ENCODE results near the gene PTPRN2. TPM values are rescaled to one million over a fixed set of nuclear protein-coding genes. Genes with fewer than 3 reads are reported as not detected.

The PTPRN2 gene
- polyA plus RNA-seq, 1 of the 3 experiments (the other 2 are of a cell fraction), result 4.0 TPM

- ChIA-PET POLR2A (no interaction called here), CTCF (interaction anchor here (1.2 kb wide), 1 partner anchor 41 kb away, joined by 3 read pairs; no protein-coding TSS in a partner anchor)
- no peak overlapping the region for H2AFZ ChIP-seq (ENCODE audit: low read depth)
- no peaks in the 10 kb centered on the region for H3K27me3 ChIP-seq (ENCODE audit: insufficient read depth)
- peak overlapping the region in 1 of 2 experiments; percentile 20; a peak in 1 of 4 replicates for H3K27ac ChIP-seq (ENCODE audit: low read depth in 2 of 2, low read length in 1 of 2)
- H3K36me3 ChIP-seq (replicated peaks in 1 of 2; ENCODE audit: control insufficient read depth in 1 of 2, insufficient read depth in 2 of 2, low read length in 1 of 2), result no peaks in the 10 kb centered on the region
- peak; percentile 48; the same call in 1 of the 2 replicates for TF ChIP-seq RCOR1 (IDR thresholded peaks at IDR 0.05; ENCODE audit: low read length)
- TF ChIP-seq EP300 (IDR thresholded peaks at IDR 0.05; ENCODE audit: borderline replicate concordance in 1 of 2, low read depth in 1 of 2, low read length in 1 of 2), result peak in 1 of 2 experiments; percentile 73; a peak in 1 of 4 replicates
- TF ChIP-seq TEAD4 (IDR thresholded peaks at IDR 0.05; ENCODE audit: borderline replicate concordance, insufficient read depth), result no peak
- TF ChIP-seq TAF1 (IDR thresholded peaks at IDR 0.05; ENCODE audit: borderline replicate concordance, low read depth, low read length), result no peak
- 0 out of 2 replicates have a peak, but pooled peaks have one; percentile 9 for TF ChIP-seq RAD21 (IDR thresholded peaks at IDR 0.05; ENCODE audit: low read length)
- TF ChIP-seq GATA2 (CRISPR knock-in tag; IDR thresholded peaks at IDR 0.05), result peak; percentile 94
- 0 out of 2 replicates have a peak, but pooled peaks have one; percentile 19 for TF ChIP-seq RFX5 (IDR thresholded peaks at IDR 0.05; ENCODE audit: low read length)
- TF ChIP-seq FOXM1 (IDR thresholded peaks at IDR 0.05; ENCODE audit: low read depth), result no peak
- 0 out of 2 replicates have a peak, but pooled peaks have one; percentile 58 for TF ChIP-seq MXI1 (IDR thresholded peaks at IDR 0.05; ENCODE audit: low read depth, low read length)
- TF ChIP-seq FOXJ3 (CRISPR knock-in tag; IDR thresholded peaks at IDR 0.05), result peak; percentile 90; the same call in 1 of the 2 replicates
- peaks cover 5% of the 10 kb centered on the region; the same call in 1 of the 2 replicates for H3K9me3 ChIP-seq
- H3K79me2 ChIP-seq (ENCODE audit: insufficient read depth), result no peaks in the 10 kb centered on the region
- no peak overlapping the region for H3K9ac ChIP-seq
- WGBS (ENCODE audit: low lambda C conversion rate), result 7% methylated on average over 8 of the region's 8 CpGs
- H3K4me2 ChIP-seq, result no peak overlapping the region
- DNase-seq, result peak; percentile 84
- peaks cover 0 to 27% of the 10 kb centered on the region in 2 experiments; a peak in 1 of 4 replicates for H3K4me1 ChIP-seq (ENCODE audit: control insufficient read depth in 1 of 2, insufficient read depth in 2 of 2, low read depth in 1 of 2, low read length in 1 of 2)
- no peaks in the 10 kb centered on the region for H3F3A ChIP-seq (replicated peaks; ENCODE audit: insufficient read depth)
- no peaks in the 10 kb centered on the region for H4K20me1 ChIP-seq (ENCODE audit: insufficient read depth)
- H3K9me2 ChIP-seq, result no peaks in the 10 kb centered on the region
- no peak overlapping the region for H3K4me3 ChIP-seq (ENCODE audit: low read depth in 2 of 2, low read length in 1 of 2)
These were observed 20.4 kb downstream of the PTPRN2 start for GRCh38 chr7:158567153-158567603.

GRCh38 chr7:158564663-158565035 lies 23.0 kb downstream of the PTPRN2 start:
- peak overlapping the region in 1 of 2 experiments; percentile 14; a peak in 1 of 4 replicates for H3K27ac ChIP-seq (ENCODE audit: low read depth in 2 of 2, low read length in 1 of 2)
- 24% methylated on average over 7 of the region's 7 CpGs for WGBS (ENCODE audit: low lambda C conversion rate)

More at GRCh38 chr7:158564663-158565035, 23.0 kb downstream of the PTPRN2 start:
- Histone ChIP-seq H3K4me3 (ENCODE audit: low read depth in 2 of 2, low read length in 1 of 2) (no peak overlapping the region), H3K4me2 (no peak overlapping the region), H3K4me1 (ENCODE audit: control insufficient read depth in 1 of 2, insufficient read depth in 2 of 2, low read depth in 1 of 2, low read length in 1 of 2) (peaks cover 0 to 23% of the 10 kb centered on the region in 2 experiments; a peak in 1 of 4 replicates), H3K9me3 (peaks cover 5% of the 10 kb centered on the region; the same call in 1 of the 2 replicates), H3F3A (replicated peaks; ENCODE audit: insufficient read depth) (no peaks in the 10 kb centered on the region), H3K36me3 (replicated peaks in 1 of 2; ENCODE audit: control insufficient read depth in 1 of 2, insufficient read depth in 2 of 2, low read length in 1 of 2) (no peaks in the 10 kb centered on the region), H3K27me3 (ENCODE audit: insufficient read depth) (no peaks in the 10 kb centered on the region), H2AFZ (ENCODE audit: low read depth) (no peak overlapping the region), H4K20me1 (ENCODE audit: insufficient read depth) (no peaks in the 10 kb centered on the region), H3K9ac (no peak overlapping the region), H3K79me2 (ENCODE audit: insufficient read depth) (no peaks in the 10 kb centered on the region), H3K9me2 (no peaks in the 10 kb centered on the region)
- TF ChIP-seq SMC3 (IDR thresholded peaks at IDR 0.05; ENCODE audit: low read depth, low read length), result no peak
- POLR2A ChIA-PET, result no interaction called here
- CTCF ChIA-PET, result interaction anchor here (0.6 to 1.8 kb wide), 5 partner anchors 17 to 428 kb away, joined by 3 to 5 read pairs (median 3); no protein-coding TSS in a partner anchor
- peak; percentile 65 for DNase-seq
